Measurements from ENCODE around the gene IP6K3.

- TF ChIP-seq POLR2AphosphoS5 (IDR thresholded peaks at IDR 0.05; ENCODE audit: low read depth) (no peak), CTCF (IDR thresholded peaks at IDR 0.05; ENCODE audit: insufficient read depth, low read length) (no peak), REST (IDR thresholded peaks at IDR 0.05; ENCODE audit: insufficient replicate concordance, low read depth) (no peak), GABPA (IDR thresholded peaks at IDR 0.05; ENCODE audit: low read depth) (no peak), SPI1 (IDR thresholded peaks at IDR 0.05; ENCODE audit: borderline replicate concordance, low read depth) (no peak)
Measured at GRCh38 chr6:33769248-33769821, 22.6 kb upstream of the IP6K3 start.

Measured in HL-60 (cell line).